ENCODE data around the gene LGALS8.

LGALS8 gene

GRCh38 chr1:236509647-236510401, 14.0 kb upstream of the LGALS8 start:
- no peak for DNase-seq

DNA sequence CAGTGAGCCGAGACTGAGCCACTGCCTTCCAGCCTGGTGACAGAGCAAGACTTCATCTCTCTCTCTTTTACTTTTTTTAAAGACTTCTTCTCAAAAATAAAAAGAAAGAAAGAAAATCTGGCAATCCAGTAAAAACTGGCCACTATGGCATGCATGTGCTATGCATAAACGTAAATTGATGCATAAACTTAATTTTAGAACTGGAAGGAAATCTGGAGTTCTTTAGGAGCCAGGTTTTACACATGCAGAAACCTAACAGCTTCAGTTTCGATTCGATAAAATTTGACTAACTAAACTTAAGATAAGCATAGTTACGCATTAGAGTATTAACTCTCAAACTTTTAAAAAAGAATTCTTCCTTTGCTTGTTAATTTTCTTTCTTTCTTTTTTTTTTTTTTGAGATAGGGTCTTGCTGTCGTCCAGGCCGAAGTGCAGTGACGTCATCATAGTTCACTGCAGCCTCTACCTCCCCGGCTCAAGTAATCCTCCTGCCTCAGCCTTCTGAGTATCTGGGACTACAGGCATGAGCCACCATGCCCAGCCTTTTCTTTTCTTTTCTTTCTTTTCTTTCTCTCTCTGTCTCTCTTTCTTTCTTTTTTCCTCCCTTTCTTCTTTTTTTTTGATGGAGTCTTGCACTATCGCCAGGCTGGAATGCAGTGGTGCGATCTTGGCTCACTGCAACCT, 11.9 kb upstream of the LGALS8 start:
- DNase-seq: no peak

DNA sequence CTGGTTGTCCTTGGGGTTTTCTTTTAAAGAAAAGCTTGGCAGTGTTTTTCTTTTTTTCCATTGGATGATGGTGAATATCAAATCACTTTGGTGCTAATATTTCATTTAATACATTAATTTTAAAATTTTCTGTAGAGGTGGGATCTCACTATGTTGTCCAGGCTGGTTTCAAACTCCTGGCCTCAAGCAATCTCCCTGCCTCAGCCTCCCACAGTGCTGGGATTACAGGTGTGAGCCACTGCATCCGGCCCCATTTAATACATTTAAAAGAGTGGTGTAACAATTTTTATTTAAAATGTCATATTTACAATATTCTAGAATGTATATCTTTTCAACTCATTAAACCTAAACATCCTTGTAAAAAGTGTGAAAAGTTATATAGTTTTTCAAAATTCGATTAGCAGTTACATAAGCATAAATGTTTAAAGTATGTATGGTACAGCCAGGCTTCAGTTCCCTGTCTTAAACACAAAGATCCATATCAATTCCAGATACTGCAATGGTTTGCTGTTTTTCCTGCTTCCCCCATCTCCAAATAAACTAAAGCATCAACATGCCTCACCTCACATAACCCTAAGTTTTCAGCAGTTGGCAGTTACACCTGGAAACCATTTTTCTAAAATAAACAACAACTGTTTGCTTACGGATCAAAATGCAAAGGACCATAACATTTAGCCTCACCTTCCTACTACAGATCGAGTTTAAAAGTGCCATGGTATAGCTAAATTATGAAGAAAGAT, 8.9 kb upstream of the LGALS8 start:
- no peak for DNase-seq

- DNase-seq: no peak
Measured at GRCh38 chr1:236515443-236515958, 8.3 kb upstream of the LGALS8 start.

GRCh38 chr1:236516929-236517704, 6.7 kb upstream of the LGALS8 start:
- DNase-seq: no peak

DNA sequence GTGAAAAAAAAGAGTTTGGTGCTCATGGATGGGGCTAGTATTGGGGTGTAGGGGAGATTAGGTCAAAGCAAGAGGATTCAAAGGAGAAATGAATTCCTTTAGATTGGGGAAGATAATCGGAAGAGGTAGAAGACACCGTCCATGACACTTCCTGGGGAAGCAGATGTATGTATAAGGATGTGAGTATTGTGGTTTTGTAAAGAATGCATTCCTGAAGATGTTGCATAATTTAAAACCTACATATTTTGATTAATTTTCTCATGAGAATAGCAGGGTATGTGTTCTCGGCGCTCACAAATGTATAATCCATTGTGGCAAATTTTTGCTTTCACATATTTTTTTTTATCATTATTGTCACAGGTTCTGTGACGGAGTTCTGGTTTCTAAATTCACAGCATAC, 5.5 kb upstream of the LGALS8 start:
- peak; percentile 60 for DNase-seq

DNA sequence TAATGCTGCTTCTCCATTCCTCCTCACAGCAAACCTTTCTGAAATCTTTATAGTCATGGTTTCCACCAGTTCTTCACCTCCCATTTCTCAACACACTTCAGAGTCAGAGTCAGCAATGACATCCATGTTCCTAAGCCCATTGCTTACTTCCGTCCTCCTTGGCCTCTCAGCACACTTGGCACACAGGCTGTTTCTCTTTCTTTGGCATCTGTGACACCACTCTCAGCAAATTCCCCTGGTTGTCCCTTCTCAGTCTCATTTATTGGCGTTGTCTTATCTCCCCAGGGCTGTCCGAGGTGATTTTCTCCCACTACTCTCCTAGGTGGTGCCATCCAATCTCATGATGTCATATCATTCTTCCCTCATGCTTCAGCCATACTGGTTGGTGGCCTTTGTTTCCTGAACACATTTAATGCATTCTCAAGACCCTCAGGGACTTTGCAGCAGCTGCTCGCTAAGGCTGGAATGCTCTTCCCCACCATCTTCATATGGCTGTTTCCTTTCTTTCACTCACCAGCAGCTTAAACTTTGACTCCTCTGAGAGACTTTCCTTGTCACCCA, 3.3 kb upstream of the LGALS8 start:
- no peak for DNase-seq

DNA sequence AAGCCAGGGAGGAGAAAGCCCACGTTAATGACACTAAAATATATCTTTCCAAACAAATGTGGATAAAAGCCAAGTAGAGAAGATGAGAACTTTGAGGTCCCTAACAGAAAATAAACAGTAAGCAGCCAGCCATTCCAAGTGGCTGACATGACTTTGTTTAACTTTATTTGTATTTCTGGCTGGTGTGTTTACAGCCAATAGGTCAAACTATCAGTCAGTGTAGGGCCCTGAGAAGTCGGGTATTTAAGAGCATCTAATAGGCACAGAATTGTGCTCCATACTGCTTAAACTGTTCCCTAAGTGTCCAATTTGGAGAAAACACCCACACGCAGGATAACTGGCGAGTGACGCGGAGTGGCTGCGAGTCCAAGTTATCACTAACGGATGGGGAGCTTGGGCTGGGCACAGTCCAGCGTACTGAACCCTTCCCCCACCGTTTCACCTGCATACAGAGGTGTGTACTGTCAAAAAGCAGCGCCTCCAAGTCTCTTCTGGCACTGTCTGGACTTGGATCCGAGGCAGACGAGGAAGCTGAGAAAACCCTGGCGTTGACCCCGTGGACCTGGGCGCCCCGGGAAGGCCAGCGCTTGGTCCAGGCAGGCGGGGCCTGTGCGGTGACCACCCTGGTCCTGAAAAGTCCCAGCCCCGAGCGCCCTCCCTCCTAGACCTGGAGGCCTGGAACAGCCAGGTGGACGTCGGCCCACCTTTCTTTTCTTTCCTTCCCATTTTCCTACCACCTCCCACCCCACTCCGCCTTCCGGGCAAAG, 662 bp upstream of the LGALS8 start:
- DNase-seq: no peak

GRCh38 chr1:236524142-236524894, 536 bp downstream of the LGALS8 start:
- DNase-seq: peak; percentile 82

DNA sequence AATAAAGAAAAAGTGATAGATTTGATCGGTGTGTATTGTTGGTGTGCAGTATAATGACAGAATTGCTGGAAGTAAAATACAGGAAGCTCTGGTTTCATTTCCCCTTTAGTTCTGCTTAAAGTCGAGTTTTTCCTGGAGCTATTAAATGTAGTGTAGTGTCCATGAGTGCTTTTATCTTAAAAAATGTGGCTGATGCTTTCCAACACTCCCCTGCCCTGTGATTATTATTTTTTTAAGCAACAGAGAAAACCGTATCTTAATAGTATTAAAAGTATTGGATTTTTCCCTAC, 1.1 kb downstream of the LGALS8 start:
- no peak for DNase-seq

- no peak for DNase-seq
Measured at GRCh38 chr1:236526079-236526478, 2.3 kb downstream of the LGALS8 start.

DNA sequence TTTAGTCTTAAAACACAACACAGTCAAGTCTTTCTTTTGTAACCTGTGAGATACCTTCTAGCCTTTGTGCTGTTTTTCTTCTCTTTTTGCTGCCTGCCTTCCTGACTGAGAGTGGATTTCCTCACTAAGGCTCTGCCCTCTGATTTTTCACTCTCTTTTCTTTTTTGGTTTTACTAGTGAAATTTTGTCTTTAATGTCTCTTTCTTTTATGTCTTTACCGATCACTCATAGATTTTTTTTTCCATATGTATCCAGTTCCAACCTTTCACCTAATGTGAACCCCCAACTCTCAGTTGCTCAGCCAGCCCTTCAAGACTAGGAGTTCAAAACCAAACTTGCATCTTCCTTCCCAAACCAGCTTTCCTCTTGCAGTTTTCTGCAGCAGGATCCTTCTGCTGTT, 6.5 kb downstream of the LGALS8 start:
- no peak for DNase-seq

- DNase-seq: peak; percentile 33
Measured at GRCh38 chr1:236530959-236531358, 7.2 kb downstream of the LGALS8 start.

- DNase-seq: no peak
Measured at GRCh38 chr1:236532850-236533249, 9.1 kb downstream of the LGALS8 start.

GRCh38 chr1:236534151-236534651, 10.4 kb downstream of the LGALS8 start:
- DNase-seq: peak; percentile 44

DNA sequence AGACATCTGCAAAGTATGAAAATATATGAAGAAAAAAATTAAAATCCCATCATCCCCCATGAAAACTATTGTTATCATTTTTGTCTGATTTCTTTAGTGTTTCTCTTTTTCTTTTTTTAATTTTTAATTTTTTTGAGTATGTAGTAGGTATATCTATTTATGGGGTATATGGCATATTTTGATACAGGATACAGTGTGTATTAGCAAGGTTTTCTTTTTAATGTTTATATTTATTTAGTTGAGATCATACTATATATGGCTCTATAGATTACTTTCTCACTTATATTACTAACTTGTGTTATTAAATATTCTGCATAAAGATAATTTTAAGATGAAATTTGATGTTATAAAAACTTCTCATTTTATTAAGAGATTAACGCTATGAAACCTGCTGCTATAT, 11.4 kb downstream of the LGALS8 start:
- no peak for DNase-seq

DNA sequence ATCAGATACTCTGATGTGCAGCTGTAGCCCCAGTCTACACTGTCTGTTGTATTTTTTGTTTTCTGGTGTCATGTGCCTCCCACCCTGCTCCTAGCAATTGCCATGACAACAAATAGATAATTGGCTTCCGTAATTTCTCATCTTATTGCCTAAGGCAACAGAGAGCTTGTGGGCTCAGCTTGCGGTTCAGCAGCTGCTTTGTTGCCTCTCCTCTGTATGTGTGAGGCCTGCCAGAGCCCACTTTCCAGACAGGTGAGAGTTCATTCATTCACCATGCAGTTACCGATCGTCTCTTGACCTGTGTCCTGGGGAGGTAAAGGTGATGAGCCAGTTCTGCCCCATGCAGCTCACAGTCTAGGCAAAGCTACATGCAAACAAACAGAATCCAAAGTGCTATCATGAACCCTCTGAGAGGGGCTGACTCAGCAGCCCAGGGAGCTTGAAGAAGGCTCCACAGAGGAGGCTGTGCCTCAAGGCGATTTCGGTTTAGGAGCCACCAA, 11.9 kb downstream of the LGALS8 start:
- DNase-seq: peak; percentile 73

- no peak for DNase-seq
Measured at GRCh38 chr1:236536540-236536939, 12.8 kb downstream of the LGALS8 start.

DNA sequence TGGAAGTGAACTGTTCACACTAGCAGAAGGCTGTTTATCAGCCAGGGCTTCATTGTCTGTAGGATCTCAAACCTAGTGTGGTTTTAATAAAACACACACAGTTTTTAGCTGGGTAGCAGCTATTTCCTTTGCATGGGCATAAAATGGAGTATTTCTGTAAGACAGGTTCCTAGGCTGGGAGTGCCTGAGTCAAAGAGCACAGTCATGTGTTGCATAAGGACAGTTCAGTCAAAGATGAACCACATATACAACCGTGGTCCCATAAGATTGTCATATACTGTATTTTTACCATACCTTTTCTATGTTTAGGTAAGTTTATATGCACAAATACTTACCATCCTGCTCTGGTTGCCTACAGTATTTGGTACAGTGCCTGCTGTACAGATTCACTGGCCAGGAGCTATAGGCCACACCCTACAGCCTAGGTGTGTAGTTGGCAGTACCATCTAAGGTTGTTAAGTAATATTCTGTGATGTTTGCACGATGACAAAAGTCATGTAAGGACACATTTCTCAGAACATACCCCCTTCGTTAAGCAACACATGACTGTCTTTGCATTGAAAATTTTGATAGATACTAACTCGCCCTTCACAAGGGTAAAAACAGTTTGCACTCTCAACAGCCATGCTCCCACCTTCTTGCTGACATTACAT, 17.2 kb downstream of the LGALS8 start:
- DNase-seq: no peak

GRCh38 chr1:236541710-236542109, 17.9 kb downstream of the LGALS8 start:
- DNase-seq: no peak
